CD14-positive monocyte (primary cell): ENCODE measurements around the gene BRAT1. TPM values are rescaled to one million over a fixed set of nuclear protein-coding genes. Genes with fewer than 3 reads are reported as not detected.
A peak's percentile ranks its signal among the peaks of the same experiment; 100 is the strongest.

Experiments used
- DNase-seq, 3 donors: peaks; one replicate each; pipeline ENCODE4 v3.0.0-alpha.2; 2011 to 2022
- H2AFZ ChIP-seq: 2 replicates; pipeline ENCODE4 v1.6.0; 2012; ENCODE audit warnings: mild to moderate bottlenecking, low read depth, low read length, inconsistent platforms; ENCODE audit not compliant: insufficient read depth, poor library complexity, severe bottlenecking
- H3K27ac ChIP-seq, 2 donors: 1 replicate in 1 of 2; 2 replicates in 1 of 2; pipeline ENCODE4 v1.5.1; 2012 to 2013; ENCODE audit warnings: low read length in 2 of 2, control low read depth in 1 of 2, inconsistent platforms in 1 of 2, low read depth in 1 of 2, mild to moderate bottlenecking in 1 of 2
- H3K27me3 ChIP-seq, 2 donors: one replicate each; pipeline versions ENCODE4 v1.6.0 to v1.6.1; 2011 to 2013; ENCODE audit warnings: low read length in 2 of 2; ENCODE audit not compliant: control insufficient read depth in 2 of 2, insufficient read depth in 2 of 2
- H3K36me3 ChIP-seq, 2 donors: replicated peaks in 1 of 2; 1 replicate in 1 of 2; 2 replicates in 1 of 2; pipeline versions ENCODE4 v1.5.1 to v1.6.1; 2012 to 2013; ENCODE audit warnings: low read length in 2 of 2, control low read depth in 1 of 2, inconsistent platforms in 1 of 2, mild to moderate bottlenecking in 1 of 2; ENCODE audit not compliant: insufficient read depth in 2 of 2, control insufficient read depth in 1 of 2
- H3K4me1 ChIP-seq, 2 donors: 1 replicate in 1 of 2; 2 replicates in 1 of 2; pipeline versions ENCODE4 v1.5.1 to v1.6.1; 2012 to 2013; ENCODE audit warnings: low read length in 2 of 2, control low read depth in 1 of 2, inconsistent platforms in 1 of 2, mild to moderate bottlenecking in 1 of 2, moderate library complexity in 1 of 2; ENCODE audit not compliant: insufficient read depth in 2 of 2, control insufficient read depth in 1 of 2
- H3K4me2 ChIP-seq: replicated peaks from 2 replicates; pipeline ENCODE3; 2012; ENCODE audit warnings: low read length, moderate library complexity, mild to moderate bottlenecking; ENCODE audit not compliant: poor library complexity, severe bottlenecking; ENCODE audit errors: extremely low read depth
- H3K4me3 ChIP-seq, 3 experiments: fragments of 200-600 bp in 1 of 3; sonication (generic) in 1 of 3; replicated peaks in 1 of 3; 1 replicate in 2 of 3; 2 replicates in 1 of 3; pipeline ENCODE4 v1.5.1; 2011 to 2013; ENCODE audit warnings: low read length in 3 of 3, mild to moderate bottlenecking in 3 of 3, control low read depth in 2 of 3, low read depth in 2 of 3, inconsistent platforms in 1 of 3, moderate library complexity in 1 of 3
- H3K79me2 ChIP-seq: 2 replicates; pipeline ENCODE4 v1.6.0; 2012; ENCODE audit warnings: mild to moderate bottlenecking, control low read depth, inconsistent platforms, low read length, moderate library complexity; ENCODE audit not compliant: insufficient read depth
- H3K9ac ChIP-seq: 2 replicates; pipeline ENCODE4 v1.6.0; 2017; ENCODE audit warnings: low read length, mild to moderate bottlenecking; ENCODE audit not compliant: insufficient read depth, poor library complexity, severe bottlenecking
- H3K9me3 ChIP-seq, 2 donors: replicated peaks in 1 of 2; 1 replicate in 1 of 2; 2 replicates in 1 of 2; pipeline versions ENCODE4 v1.5.1 to v1.6.1; 2012 to 2013; ENCODE audit warnings: low read length in 2 of 2, control low read depth in 1 of 2; ENCODE audit not compliant: control insufficient read depth in 1 of 2, insufficient read depth in 1 of 2
- H4K20me1 ChIP-seq: 2 replicates; pipeline ENCODE4 v1.6.0; 2012; ENCODE audit warnings: mild to moderate bottlenecking, low read length, control low read depth, moderate library complexity; ENCODE audit not compliant: insufficient read depth
- H3K27ac Mint-ChIP-seq, 7 donors: one replicate each; pipeline ENCODE4 v1.8.0; 2020; ENCODE audit warnings: mild to moderate bottlenecking in 7 of 7, mixed read lengths in 7 of 7, moderate library complexity in 6 of 7, inconsistent platforms in 2 of 7
- H3K27me3 Mint-ChIP-seq, 3 donors: one replicate each; pipeline ENCODE4 v1.8.0; 2021 to 2022; ENCODE audit warnings: low read depth in 3 of 3, mild to moderate bottlenecking in 3 of 3, mixed read lengths in 3 of 3, moderate library complexity in 3 of 3, inconsistent platforms in 1 of 3
- H3K36me3 Mint-ChIP-seq, 2 donors: one replicate each; pipeline ENCODE4 v1.8.0; 2020; ENCODE audit warnings: mixed read lengths in 2 of 2, inconsistent platforms in 1 of 2, mild to moderate bottlenecking in 1 of 2
- H3K4me1 Mint-ChIP-seq: one replicate; pipeline ENCODE4 v1.8.0; 2020; ENCODE audit warnings: mild to moderate bottlenecking, mixed read lengths
- H3K4me3 Mint-ChIP-seq, 2 donors: one replicate each; pipeline ENCODE4 v1.8.0; 2020; ENCODE audit warnings: mild to moderate bottlenecking in 2 of 2, mixed read lengths in 2 of 2, moderate library complexity in 1 of 2
- H3K9me3 Mint-ChIP-seq, 7 donors: one replicate each; pipeline ENCODE4 v1.8.0; 2020 to 2022; ENCODE audit warnings: mixed read lengths in 7 of 7, mild to moderate bottlenecking in 6 of 7, moderate library complexity in 6 of 7, inconsistent platforms in 2 of 7
- WGBS: methylation state at CpG from one replicate; pipeline ENCODE4 v1.1.5; 2013; ENCODE audit warnings: missing lambda C conversion rate; ENCODE audit not compliant: insufficient coverage; 5-methylcytosine and 5-hydroxymethylcytosine counted together
- intact Hi-C, 2 donors: fragments of 100-400 bp; cut with micrococcal nuclease; formaldehyde crosslinking; loops; one replicate each; pipeline versions ENCODE4 v1.15.0 to v1.15.1; 2023
- polyA plus RNA-seq, 3 donors: library from polyadenylated mRNA; depleted of rRNA in 1 of 3; unstranded in 2 of 3; stranded (reverse) in 1 of 3; fragments of 300-500 nt in 2 of 3; fragments of >200 nt in 1 of 3; fragmentation: Illumina TruSeq in 2 of 3; gene quantifications; 1 replicate in 2 of 3; 2 replicates in 1 of 3; pipeline ENCODE4 v1.2.3, GENCODE V29; 2012 to 2021
- TF ChIP-seq, protein P1 (sequence below): fragments of 200-600 bp; IDR thresholded peaks from one replicate; pipeline ENCODE4 v1.8.0; 2022; ENCODE audit warnings: antibody characterized with exemption, mild to moderate bottlenecking

BRAT1 gene
- polyA plus RNA-seq, 3 donors: 31.6 to 34.2 (median 32.5) TPM

DNA sequence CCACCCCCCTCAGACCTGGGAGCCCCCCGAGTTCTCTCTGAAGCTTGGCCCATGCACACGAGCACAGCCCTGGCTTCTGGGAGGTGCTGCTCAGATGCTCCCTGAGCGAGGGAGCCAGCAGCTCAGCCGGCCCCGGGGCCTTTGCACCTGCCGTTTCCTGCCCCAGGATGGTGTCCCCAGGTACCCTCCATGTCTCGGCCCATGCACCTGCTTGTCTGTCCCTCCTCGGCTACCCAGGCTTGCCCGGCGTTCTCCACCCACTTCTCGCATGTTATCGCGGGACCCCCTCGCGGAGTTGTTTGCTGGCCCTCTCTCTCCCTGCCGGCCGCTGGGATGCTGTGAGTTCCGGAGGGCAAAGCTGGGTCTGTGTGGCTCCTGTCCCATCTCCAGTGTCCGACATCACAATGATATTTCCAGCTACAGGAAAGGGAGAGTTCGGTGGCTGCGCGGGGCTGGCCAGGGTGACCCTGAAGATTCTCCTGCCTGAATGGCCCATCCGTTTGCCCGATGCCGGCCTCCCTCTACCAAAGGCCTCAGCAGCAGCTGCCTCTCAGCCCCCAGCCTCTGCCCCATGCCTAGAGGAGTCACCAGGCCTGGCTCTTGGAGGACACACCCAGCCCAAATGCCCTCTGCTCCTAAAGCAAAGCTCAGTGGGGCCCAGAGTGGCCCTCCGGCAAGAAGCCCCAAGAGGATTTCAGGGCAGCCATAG lies 48.0 kb downstream of the BRAT1 start:
- H4K20me1 ChIP-seq: no peaks in the 10 kb centered on the region
- intact Hi-C loops: no loop called here
- no peak for DNase-seq
- no peak overlapping the region for H3K4me3 Mint-ChIP-seq
- no peaks in the 10 kb centered on the region for H3K36me3 Mint-ChIP-seq
- peaks cover 49 to 50% of the 10 kb centered on the region in 2 donors for H3K4me1 ChIP-seq
- H3K9me3 ChIP-seq: no peaks in the 10 kb centered on the region
- no peaks in the 10 kb centered on the region for H3K36me3 ChIP-seq
- H3K27ac Mint-ChIP-seq: peak overlapping the region in 2 of 7 donors; percentile 30 to 87
- H3K79me2 ChIP-seq: no peaks in the 10 kb centered on the region
- 85% methylated on average over 24 of the region's 26 CpGs for WGBS
- H3K9me3 Mint-ChIP-seq: peaks cover 0 to 1% (median 0%) of the 10 kb centered on the region in 7 donors
- no peak overlapping the region for H3K9ac ChIP-seq
- peaks cover 5 to 9% (median 7%) of the 10 kb centered on the region in 3 donors for H3K27me3 Mint-ChIP-seq
- peaks cover 49% of the 10 kb centered on the region for H3K4me1 Mint-ChIP-seq
- H3K27me3 ChIP-seq: no peaks in the 10 kb centered on the region
- H3K27ac ChIP-seq: peak overlapping the region in 1 of 2 donors; percentile 63
- H3K4me2 ChIP-seq: no peak overlapping the region
- H3K4me3 ChIP-seq: peak overlapping the region in 1 of 3 experiments; percentile 65
- TF ChIP-seq, protein P1, sequence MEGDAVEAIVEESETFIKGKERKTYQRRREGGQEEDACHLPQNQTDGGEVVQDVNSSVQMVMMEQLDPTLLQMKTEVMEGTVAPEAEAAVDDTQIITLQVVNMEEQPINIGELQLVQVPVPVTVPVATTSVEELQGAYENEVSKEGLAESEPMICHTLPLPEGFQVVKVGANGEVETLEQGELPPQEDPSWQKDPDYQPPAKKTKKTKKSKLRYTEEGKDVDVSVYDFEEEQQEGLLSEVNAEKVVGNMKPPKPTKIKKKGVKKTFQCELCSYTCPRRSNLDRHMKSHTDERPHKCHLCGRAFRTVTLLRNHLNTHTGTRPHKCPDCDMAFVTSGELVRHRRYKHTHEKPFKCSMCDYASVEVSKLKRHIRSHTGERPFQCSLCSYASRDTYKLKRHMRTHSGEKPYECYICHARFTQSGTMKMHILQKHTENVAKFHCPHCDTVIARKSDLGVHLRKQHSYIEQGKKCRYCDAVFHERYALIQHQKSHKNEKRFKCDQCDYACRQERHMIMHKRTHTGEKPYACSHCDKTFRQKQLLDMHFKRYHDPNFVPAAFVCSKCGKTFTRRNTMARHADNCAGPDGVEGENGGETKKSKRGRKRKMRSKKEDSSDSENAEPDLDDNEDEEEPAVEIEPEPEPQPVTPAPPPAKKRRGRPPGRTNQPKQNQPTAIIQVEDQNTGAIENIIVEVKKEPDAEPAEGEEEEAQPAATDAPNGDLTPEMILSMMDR: no peak
- H2AFZ ChIP-seq: no peak overlapping the region

DNA sequence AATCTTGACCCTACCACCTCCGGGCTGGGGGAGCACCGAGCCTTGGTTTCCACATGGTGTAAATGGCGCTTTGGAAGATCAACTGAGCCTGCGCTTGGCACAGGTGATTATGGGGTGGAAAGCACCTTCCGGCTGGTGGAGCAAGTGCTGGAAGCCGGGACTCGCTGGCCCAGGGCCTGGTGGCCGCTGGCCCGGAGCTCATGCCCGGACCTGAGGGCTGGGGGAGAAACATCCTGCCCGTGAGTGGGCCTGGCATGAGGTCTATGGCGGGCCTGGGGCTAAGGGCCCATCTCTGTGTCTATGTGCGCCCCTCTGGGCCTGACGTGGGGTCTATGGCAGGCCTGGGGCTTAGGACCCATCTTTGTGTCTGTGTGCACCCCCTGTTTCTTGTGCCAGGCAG lies 49.9 kb downstream of the BRAT1 start:
- Histone ChIP-seq H4K20me1 (no peaks in the 10 kb centered on the region), H3K4me1 (peaks cover 30% of the 10 kb centered on the region in 2 donors), H3K4me2 (no peak overlapping the region), H3K27me3 (no peaks in the 10 kb centered on the region), H3K4me3 (no peak overlapping the region), H2AFZ (no peak overlapping the region), H3K36me3 (no peaks in the 10 kb centered on the region), H3K79me2 (no peaks in the 10 kb centered on the region), H3K9me3 (no peaks in the 10 kb centered on the region), H3K27ac (no peak overlapping the region), H3K9ac (no peak overlapping the region)
- over 99% methylated on average over 14 of the region's 14 CpGs for WGBS
- peaks cover 0 to 1% (median 0%) of the 10 kb centered on the region in 7 donors for H3K9me3 Mint-ChIP-seq
- DNase-seq: no peak
- intact Hi-C loops: no loop called here
- TF ChIP-seq, protein P1: no peak
- no peak overlapping the region for H3K4me3 Mint-ChIP-seq
- H3K36me3 Mint-ChIP-seq: no peaks in the 10 kb centered on the region
- H3K27me3 Mint-ChIP-seq: peaks cover 7 to 10% (median 7%) of the 10 kb centered on the region in 3 donors
- no peak overlapping the region for H3K27ac Mint-ChIP-seq
- peaks cover 30% of the 10 kb centered on the region for H3K4me1 Mint-ChIP-seq
